SJSA1 (cell line): ENCODE results near the gene UFC1. TPM values are rescaled to one million over a fixed set of nuclear protein-coding genes. Genes with fewer than 3 reads are reported as not detected.

Experiments used
- DNase-seq, 2 experiments: peaks; one replicate each; pipeline ENCODE4 v3.0.0-alpha.2; 2015 to 2020; ENCODE audit warnings: low spot score in 2 of 2, low read depth in 1 of 2
- H3K27ac ChIP-seq: fragments of 250-450 bp; sonication (Bioruptor Pico); 2 replicates; pipeline ENCODE4 v1.5.1; 2020; ENCODE audit warnings: mild to moderate bottlenecking, moderate library complexity
- H3K27me3 ChIP-seq: fragments of 250-450 bp; sonication (Bioruptor Pico); replicated peaks from 2 replicates; pipeline ENCODE4 v1.5.1; 2020; ENCODE audit warnings: mild to moderate bottlenecking, moderate library complexity
- H3K36me3 ChIP-seq: fragments of 250-450 bp; sonication (Bioruptor Pico); 2 replicates; pipeline ENCODE4 v1.5.1; 2020; ENCODE audit warnings: mild to moderate bottlenecking
- H3K4me1 ChIP-seq: fragments of 250-450 bp; sonication (Bioruptor Pico); replicated peaks from 2 replicates; pipeline ENCODE4 v1.6.1; 2021; ENCODE audit warnings: mild to moderate bottlenecking
- H3K4me3 ChIP-seq: fragments of 250-450 bp; sonication (Bioruptor Pico); 2 replicates; pipeline ENCODE4 v1.5.1; 2020; ENCODE audit warnings: mild to moderate bottlenecking
- H3K9me3 ChIP-seq: fragments of 250-450 bp; sonication (Bioruptor Pico); replicated peaks from 2 replicates; pipeline ENCODE4 v1.5.1; 2020; ENCODE audit warnings: mild to moderate bottlenecking
- total RNA-seq: library from RNA; depleted of rRNA; stranded (reverse); fragments of >200 nt; shearing (Covaris generic); gene quantifications from 2 replicates; pipeline ENCODE4 v1.2.3, GENCODE V29; 2014

UFC1 gene
- total RNA-seq, 1 experiment from 2014 or later: 105 TPM

- H3K4me3 ChIP-seq: no peak overlapping the region
- no peaks in the 10 kb centered on the region; the same call in 1 of the 2 replicates for H3K4me1 ChIP-seq
- H3K36me3 ChIP-seq: peaks cover 84% of the 10 kb centered on the region
- no peak for DNase-seq
- no peaks in the 10 kb centered on the region for H3K27me3 ChIP-seq
- H3K9me3 ChIP-seq: no peaks in the 10 kb centered on the region
- H3K27ac ChIP-seq: no peak overlapping the region
Observed at GRCh38 chr1:161127649-161128048, 26.1 kb upstream of the UFC1 start.

DNA sequence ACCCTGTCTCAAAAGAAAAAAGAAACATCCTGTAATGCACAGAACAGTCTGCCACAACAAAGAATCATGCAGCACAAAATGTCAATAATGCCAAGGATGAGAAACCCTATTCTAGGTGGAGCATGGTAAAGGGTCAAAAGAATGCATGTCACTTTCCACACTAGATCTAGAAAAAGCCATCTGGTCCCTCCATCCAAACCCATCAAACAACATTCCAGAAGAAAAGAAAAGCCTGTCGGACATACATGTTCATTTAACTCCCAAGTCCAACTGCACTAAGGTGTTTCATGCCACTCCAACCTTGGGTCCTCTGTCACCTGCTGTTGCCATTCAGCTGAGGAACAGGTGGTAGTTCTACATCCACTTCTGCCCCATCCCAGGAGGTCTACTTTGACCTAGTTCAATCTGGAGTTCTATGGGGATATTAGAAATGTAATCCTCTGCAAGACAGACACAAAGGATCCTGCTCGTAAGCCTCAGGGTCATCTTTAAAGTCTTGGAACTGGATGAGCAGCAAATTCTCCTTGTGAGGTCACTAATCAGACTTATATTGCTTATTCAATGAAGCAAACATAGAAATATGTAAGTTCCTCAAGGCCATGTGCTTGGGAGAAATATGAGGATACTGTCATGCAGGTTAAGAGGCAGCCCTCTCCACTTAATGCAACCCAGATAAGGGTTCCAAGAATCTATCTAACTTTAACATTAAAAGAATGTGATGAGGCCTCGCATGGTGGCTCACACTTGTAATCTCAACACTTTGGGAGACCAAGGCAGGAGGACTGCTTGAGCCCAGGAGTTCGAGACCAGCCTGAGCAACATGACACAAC is 25.0 kb upstream of the UFC1 start:
- no peaks in the 10 kb centered on the region for H3K9me3 ChIP-seq

DNA sequence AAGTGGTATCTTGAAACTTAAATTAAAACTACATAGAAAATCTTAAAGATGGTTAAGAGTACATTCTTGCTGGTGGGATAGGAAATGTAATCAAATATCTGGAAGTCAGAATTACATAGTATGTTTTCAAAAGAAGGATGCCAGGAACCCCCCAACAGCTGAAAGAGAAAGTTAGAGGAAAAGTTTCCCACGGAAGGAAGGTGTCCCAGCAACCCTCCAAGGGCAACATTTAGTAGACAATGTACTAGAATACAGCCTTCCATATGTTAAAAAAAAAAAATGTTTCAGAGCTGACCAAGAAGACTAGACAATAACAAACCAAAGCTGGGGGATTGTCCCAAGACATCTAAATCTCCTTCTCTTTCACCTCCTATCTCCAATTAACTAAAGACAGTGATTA is 23.5 kb upstream of the UFC1 start:
- DNase-seq: no peak
- no peak overlapping the region for H3K27ac ChIP-seq
- no peak overlapping the region for H3K4me3 ChIP-seq
- H3K36me3 ChIP-seq: peaks cover 59% of the 10 kb centered on the region
- no peaks in the 10 kb centered on the region for H3K9me3 ChIP-seq
- H3K4me1 ChIP-seq: peaks cover 8% of the 10 kb centered on the region
- H3K27me3 ChIP-seq: no peaks in the 10 kb centered on the region

More for the DNA sequence above, 25.0 kb upstream of the UFC1 start:
- no peak for DNase-seq
- H3K4me3 ChIP-seq: no peak overlapping the region
- peaks cover 3% of the 10 kb centered on the region for H3K4me1 ChIP-seq
- H3K27me3 ChIP-seq: no peaks in the 10 kb centered on the region
- no peak overlapping the region for H3K27ac ChIP-seq
- peaks cover 74% of the 10 kb centered on the region for H3K36me3 ChIP-seq

- Histone ChIP-seq H3K27me3 (no peaks in the 10 kb centered on the region), H3K4me3 (peak overlapping the region; percentile 68), H3K27ac (peak overlapping the region; percentile 98), H3K36me3 (peaks cover 44% of the 10 kb centered on the region), H3K9me3 (no peaks in the 10 kb centered on the region), H3K4me1 (peaks cover 8% of the 10 kb centered on the region)
- peak in 1 of 2 experiments; percentile 28 for DNase-seq
Observed at GRCh38 chr1:161131523-161132409, 22.0 kb upstream of the UFC1 start.

DNA sequence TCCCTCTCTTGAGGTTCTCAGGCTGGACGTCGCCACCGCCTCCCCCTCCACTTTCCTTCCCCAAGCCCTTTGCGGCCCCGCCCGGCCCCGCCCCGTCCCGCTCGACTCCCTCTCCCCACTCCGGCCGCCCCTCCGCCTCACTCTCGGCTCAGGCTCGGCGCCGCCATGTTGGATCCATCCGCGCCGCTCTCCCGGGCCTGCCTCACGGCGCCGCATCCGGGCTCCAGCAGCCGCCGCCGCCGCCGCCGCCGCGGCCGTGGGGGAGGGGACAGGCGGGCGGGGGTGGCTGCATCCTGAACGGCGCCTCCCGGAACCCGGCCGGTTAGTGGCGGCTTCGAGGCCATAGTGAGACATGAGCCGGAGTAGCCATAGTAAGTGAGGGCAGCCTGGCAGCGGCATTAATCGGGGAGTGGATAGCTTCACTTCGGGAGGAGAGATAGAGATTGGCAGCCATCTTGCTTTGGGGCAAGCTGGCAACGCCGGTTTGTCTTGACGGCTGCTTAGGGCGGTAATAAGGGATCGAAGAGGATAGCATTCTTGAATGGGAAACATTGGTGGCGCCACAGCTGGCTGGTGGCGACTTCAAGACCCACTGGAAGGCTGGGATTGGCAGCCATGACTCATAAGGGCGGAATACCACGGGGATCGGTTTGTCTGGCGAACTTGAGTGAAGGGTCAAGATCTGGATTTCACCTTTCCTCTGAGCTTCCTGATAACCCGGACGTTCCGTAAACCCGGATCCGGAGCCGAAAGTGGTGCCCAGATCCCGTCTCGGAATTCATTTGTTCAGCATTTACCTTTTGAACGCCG is 21.2 kb upstream of the UFC1 start, which contains the start of gene DEDD:
Gene DEDD (minus strand): TSS at position 258 of the 810 bp plus-strand sequence. CDS start 8,205 bp downstream, outside the sequence.
- Histone ChIP-seq H3K4me1 (peaks cover 8% of the 10 kb centered on the region), H3K9me3 (no peaks in the 10 kb centered on the region), H3K27ac (peak within 1 kb of the TSS; percentile 98), H3K36me3 (peaks cover 36% of the 10 kb centered on the region), H3K27me3 (no peaks in the 10 kb centered on the region), H3K4me3 (peak within 1 kb of the TSS; percentile 68)
- peak; percentile 96 to 98 for DNase-seq

DNA sequence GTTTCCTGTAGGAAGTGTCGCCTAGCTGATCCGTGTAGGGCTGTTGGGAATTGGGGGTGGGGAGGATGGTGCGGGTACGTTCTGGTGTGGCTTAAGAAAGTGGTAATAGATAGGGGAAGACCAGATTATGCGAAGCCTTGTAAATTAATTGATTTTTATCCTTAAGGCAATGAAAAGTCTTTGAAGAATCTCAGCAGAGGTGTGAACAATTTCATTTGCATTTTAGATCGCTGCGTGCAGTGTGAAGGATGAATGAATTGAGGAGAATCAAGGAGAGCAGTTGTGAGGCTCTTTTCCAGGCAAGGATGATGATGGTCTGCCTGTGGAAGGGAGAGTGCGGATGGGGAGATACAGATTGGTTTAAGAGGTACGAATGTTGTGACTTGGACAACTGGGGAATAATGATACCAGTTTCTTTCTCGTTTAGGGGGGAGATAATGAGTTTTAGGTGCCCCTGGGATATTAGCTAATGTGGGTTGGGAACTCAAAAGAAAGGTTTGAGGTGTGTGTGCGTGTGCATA is 20.5 kb upstream of the UFC1 start:
- H3K36me3 ChIP-seq: peaks cover 29% of the 10 kb centered on the region
- peak overlapping the region; percentile 98 for H3K27ac ChIP-seq
- no peaks in the 10 kb centered on the region for H3K27me3 ChIP-seq
- no peak for DNase-seq
- H3K9me3 ChIP-seq: no peaks in the 10 kb centered on the region
- H3K4me1 ChIP-seq: peaks cover 8% of the 10 kb centered on the region
- peak overlapping the region; percentile 68 for H3K4me3 ChIP-seq

GRCh38 chr1:161137881-161138280 is 15.9 kb upstream of the UFC1 start:
- H3K4me3 ChIP-seq: no peak overlapping the region
- H3K9me3 ChIP-seq: no peaks in the 10 kb centered on the region
- no peak for DNase-seq
- peaks cover 8% of the 10 kb centered on the region for H3K4me1 ChIP-seq
- peaks cover 2% of the 10 kb centered on the region for H3K36me3 ChIP-seq
- no peak overlapping the region for H3K27ac ChIP-seq
- H3K27me3 ChIP-seq: no peaks in the 10 kb centered on the region

GRCh38 chr1:161138431-161138830 is 15.3 kb upstream of the UFC1 start:
- H3K27ac ChIP-seq: no peak overlapping the region
- peaks cover 8% of the 10 kb centered on the region for H3K4me1 ChIP-seq
- H3K36me3 ChIP-seq: peaks cover 2% of the 10 kb centered on the region
- no peaks in the 10 kb centered on the region for H3K9me3 ChIP-seq
- no peaks in the 10 kb centered on the region for H3K27me3 ChIP-seq
- H3K4me3 ChIP-seq: no peak overlapping the region
- DNase-seq: no peak

DNA sequence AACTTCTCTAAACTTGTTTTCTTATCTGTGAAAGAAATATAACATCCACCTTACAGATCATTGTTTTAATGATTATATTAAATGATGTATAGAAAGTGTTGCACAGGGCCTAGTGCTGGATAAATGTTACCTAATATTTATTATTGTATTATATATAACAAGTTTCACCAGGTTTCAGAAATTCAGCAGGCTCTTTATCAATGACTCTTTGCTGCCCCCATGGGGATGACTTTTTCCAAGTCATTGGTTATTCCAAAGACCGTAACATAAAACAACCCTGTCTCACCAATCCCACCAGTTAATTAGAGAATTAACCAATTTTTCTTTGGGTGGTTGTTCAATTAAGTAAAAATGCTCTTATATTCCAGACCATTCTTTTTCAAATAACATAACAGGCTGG is 14.0 kb upstream of the UFC1 start:
- no peak for DNase-seq

DNA sequence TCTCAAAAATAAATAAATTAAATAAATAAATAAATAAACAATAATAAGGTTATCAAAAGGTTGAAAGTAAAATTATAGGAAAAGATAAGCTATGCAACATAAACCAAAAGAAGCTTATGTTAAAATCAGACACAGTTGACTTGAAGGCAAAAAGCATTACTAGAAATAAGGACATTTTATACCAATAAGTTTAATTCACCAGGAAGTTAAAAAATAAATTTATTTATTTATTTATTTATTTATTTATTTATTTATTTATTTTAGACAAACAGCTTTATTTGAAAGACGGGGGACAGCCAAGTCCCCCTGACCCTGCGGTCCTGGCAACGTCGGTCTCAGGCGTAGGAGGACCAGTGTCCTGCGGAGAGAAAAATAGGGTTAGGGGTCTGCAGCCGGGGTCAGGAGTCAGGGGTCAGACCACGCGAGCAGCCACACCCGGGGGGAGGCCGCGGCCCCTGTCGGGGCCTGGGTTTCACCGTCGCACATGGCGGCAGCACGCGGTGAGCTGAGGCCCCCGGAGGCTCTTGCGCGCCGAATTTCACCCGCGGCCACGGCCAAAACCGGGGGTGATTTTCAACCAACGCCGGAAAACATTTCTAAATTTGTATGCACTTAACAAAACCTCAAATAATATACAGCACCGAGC is 12.9 kb upstream of the UFC1 start:
- no peak for DNase-seq
- no peaks in the 10 kb centered on the region for H3K4me1 ChIP-seq
- H3K9me3 ChIP-seq: no peaks in the 10 kb centered on the region
- no peak overlapping the region for H3K4me3 ChIP-seq
- no peaks in the 10 kb centered on the region for H3K27me3 ChIP-seq
- H3K36me3 ChIP-seq: 0 out of 2 replicates have a peak, but pooled peaks cover 2% of the 10 kb centered on the region
- H3K27ac ChIP-seq: no peak overlapping the region

More for the DNA sequence above, 14.0 kb upstream of the UFC1 start:
- H3K27ac ChIP-seq: no peak overlapping the region
- no peaks in the 10 kb centered on the region for H3K9me3 ChIP-seq
- H3K4me1 ChIP-seq: no peaks in the 10 kb centered on the region
- H3K27me3 ChIP-seq: no peaks in the 10 kb centered on the region
- H3K4me3 ChIP-seq: no peak overlapping the region
- H3K36me3 ChIP-seq: peaks cover 2% of the 10 kb centered on the region

- Histone ChIP-seq H3K4me1 (no peaks in the 10 kb centered on the region), H3K4me3 (no peak overlapping the region), H3K27ac (no peak overlapping the region), H3K9me3 (no peaks in the 10 kb centered on the region), H3K36me3 (no peaks in the 10 kb centered on the region), H3K27me3 (no peaks in the 10 kb centered on the region)
- no peak for DNase-seq
Observed at GRCh38 chr1:161145832-161146231, 7.9 kb upstream of the UFC1 start.

DNA sequence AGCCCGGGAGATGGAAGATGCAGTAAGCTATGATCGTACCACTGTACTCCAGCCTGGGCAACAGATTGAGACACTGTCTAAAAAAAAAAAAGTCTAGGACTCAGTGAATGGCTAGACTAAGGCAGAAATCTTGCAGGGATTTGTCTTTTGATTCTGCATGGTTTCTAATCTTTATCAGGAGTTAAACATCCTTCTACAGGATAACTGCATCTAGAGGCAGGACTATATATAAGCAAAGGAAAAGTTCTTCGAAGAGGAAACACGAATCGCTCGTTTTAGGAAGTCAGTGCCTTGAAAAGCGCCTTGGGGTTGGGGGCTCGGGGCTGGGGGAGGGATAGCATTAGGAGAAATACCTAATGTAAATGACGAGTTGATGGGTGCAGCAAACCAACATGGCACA is 602 bp upstream of the UFC1 start:
- H3K9me3 ChIP-seq: no peaks in the 10 kb centered on the region
- H3K4me3 ChIP-seq: peak overlapping the region; percentile 59
- H3K27me3 ChIP-seq: no peaks in the 10 kb centered on the region
- peaks cover 27% of the 10 kb centered on the region for H3K36me3 ChIP-seq
- peak overlapping the region; percentile 93 for H3K27ac ChIP-seq
- no peak for DNase-seq
- H3K4me1 ChIP-seq: peaks cover 6% of the 10 kb centered on the region

- no peaks in the 10 kb centered on the region for H3K27me3 ChIP-seq
- H3K9me3 ChIP-seq: no peaks in the 10 kb centered on the region
- H3K27ac ChIP-seq: no peak overlapping the region
- no peak overlapping the region for H3K4me3 ChIP-seq
- peaks cover 61% of the 10 kb centered on the region for H3K36me3 ChIP-seq
- DNase-seq: no peak
- peaks cover 23% of the 10 kb centered on the region for H3K4me1 ChIP-seq
Observed at GRCh38 chr1:161157867-161158266, 4.1 kb downstream of the UFC1 start.
